Gastrocnemius medialis (tissue), 4 donors: ENCODE data around the gene CCDC74A. TPM values are rescaled to one million over a fixed set of nuclear protein-coding genes. Genes with fewer than 3 reads are reported as not detected.
"Not testable (repeated sequence)": the region's sequence is repeated elsewhere in the genome, so short reads cannot be mapped to it uniquely, and the experiment has no call there.

Source experiments
- ATAC-seq, 2 donors: fragments of 150-250 bp; one replicate each; pipeline ENCODE4 v1.9.1; 2016
- DNase-seq, 2 donors: peaks; one replicate each; pipeline ENCODE4 v3.0.0-alpha.2; 2019
- H3K27ac ChIP-seq, 4 donors: fragments of 200-600 bp; sonication (generic); 1 replicate in 1 of 4; 2 replicates in 3 of 4; pipeline ENCODE4 v1.5.1; 2016 to 2018; ENCODE audit warnings: mild to moderate bottlenecking in 2 of 4, moderate library complexity in 1 of 4
- H3K27me3 ChIP-seq, 3 donors: fragments of 200-600 bp; sonication (generic) in 2 of 3; 1 replicate in 1 of 3; 2 replicates in 2 of 3; pipeline versions ENCODE4 v1.5.1 to v1.6.0; 2016 to 2019; ENCODE audit warnings: mild to moderate bottlenecking in 1 of 3, moderate library complexity in 1 of 3
- H3K36me3 ChIP-seq, 2 donors: fragments of 200-600 bp; sonication (generic) in 1 of 2; one replicate each; pipeline ENCODE4 v1.5.1; 2017 to 2018
- H3K4me1 ChIP-seq, 2 donors: fragments of 200-600 bp; sonication (generic) in 1 of 2; one replicate each; pipeline ENCODE4 v1.5.1; 2016 to 2017; ENCODE audit warnings: mild to moderate bottlenecking in 2 of 2
- H3K4me3 ChIP-seq, 4 donors: fragments of 200-600 bp; sonication (generic) in 3 of 4; 1 replicate in 1 of 4; 2 replicates in 3 of 4; pipeline ENCODE4 v1.5.1; 2016 to 2019; ENCODE audit warnings: mild to moderate bottlenecking in 2 of 4
- H3K9me3 ChIP-seq, 3 donors: fragments of 200-600 bp; sonication (generic) in 2 of 3; 1 replicate in 1 of 3; 2 replicates in 2 of 3; pipeline ENCODE4 v1.5.1; 2016 to 2019
- CTCF ChIP-seq, 5 experiments: fragments of 450-650 bp in 3 of 5; fragments of 200-600 bp in 2 of 5; sonication (generic) in 2 of 5; IDR thresholded peaks in 4 of 5; conservative IDR thresholded peaks in 1 of 5; 1 replicate in 4 of 5; 2 replicates in 1 of 5; pipeline ENCODE4 v1.5.1; 2016 to 2019; ENCODE audit warnings: antibody characterized with exemption in 5 of 5, mild to moderate bottlenecking in 3 of 5, moderate library complexity in 3 of 5
- POLR2A ChIP-seq, 2 donors: fragments of 450-650 bp; IDR thresholded peaks; one replicate each; pipeline ENCODE4 v1.6.1; 2017; ENCODE audit warnings: antibody characterized with exemption in 2 of 2, mild to moderate bottlenecking in 2 of 2, moderate library complexity in 2 of 2
- in situ Hi-C, 4 donors: fragments of 200-750 bp; cut with MboI; loops; one replicate each; pipeline versions ENCODE4 v1.15.0 to v1.8.0; 2017; ENCODE audit warnings: low sequenced_read_pairs in 4 of 4
- intact Hi-C: fragments of 100-400 bp; cut with DNase I; formaldehyde crosslinking; loops from one replicate; pipeline ENCODE4 v1.15.1; 2023; ENCODE audit warnings: low total_unique reads
- total RNA-seq, 4 donors: library from RNA; depleted of rRNA; stranded (reverse); fragments of >200 nt; gene quantifications; one replicate each; pipeline versions ENCODE4 v1.1.0 to v1.2.3, GENCODE V29; 2016

Gene CCDC74A
- total RNA-seq, 4 donors from 2014 or later, result 0.24 to 0.46 (median 0.36) TPM; not detected in 1

DNA sequence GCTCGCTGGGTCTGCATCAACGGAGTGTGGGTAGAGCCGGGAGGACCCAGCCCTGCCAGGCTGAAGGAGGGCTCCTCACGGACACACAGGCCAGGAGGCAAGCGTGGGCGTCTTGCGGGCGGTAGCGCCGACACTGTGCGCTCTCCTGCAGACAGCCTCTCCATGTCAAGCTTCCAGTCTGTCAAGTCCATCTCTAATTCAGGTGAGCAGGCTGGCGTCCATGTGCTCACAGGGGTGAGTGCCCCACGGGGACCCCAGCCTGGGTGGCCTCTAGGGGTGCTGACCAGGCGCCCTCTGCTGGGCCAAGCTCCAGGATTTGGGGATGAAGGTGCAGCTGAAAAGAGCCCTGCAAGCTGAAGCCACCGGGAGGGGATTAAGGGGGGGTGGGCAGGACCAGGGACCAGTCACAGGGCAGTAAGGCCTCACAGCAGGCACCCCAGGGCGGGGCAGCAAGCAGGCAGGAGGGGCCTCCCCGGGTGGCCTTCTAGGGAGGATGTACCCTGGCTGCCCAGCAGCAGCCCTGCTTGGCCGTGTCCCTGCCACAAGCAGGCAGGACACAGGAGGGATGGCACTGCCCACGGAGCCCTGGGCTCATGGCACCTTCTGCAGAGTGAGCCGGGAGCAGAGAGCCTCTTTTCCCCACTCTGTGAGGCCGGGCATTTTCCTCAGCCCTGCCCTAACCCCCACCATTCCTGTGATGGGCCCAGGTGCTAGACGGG is 3.1 kb downstream of the CCDC74A start:
- ATAC-seq, intact Hi-C loops, in situ Hi-C loops, H3K36me3 ChIP-seq, H3K4me3 ChIP-seq, H3K9me3 ChIP-seq, H3K27ac ChIP-seq, DNase-seq, H3K4me1 ChIP-seq, H3K27me3 ChIP-seq: not testable (repeated sequence)

DNA sequence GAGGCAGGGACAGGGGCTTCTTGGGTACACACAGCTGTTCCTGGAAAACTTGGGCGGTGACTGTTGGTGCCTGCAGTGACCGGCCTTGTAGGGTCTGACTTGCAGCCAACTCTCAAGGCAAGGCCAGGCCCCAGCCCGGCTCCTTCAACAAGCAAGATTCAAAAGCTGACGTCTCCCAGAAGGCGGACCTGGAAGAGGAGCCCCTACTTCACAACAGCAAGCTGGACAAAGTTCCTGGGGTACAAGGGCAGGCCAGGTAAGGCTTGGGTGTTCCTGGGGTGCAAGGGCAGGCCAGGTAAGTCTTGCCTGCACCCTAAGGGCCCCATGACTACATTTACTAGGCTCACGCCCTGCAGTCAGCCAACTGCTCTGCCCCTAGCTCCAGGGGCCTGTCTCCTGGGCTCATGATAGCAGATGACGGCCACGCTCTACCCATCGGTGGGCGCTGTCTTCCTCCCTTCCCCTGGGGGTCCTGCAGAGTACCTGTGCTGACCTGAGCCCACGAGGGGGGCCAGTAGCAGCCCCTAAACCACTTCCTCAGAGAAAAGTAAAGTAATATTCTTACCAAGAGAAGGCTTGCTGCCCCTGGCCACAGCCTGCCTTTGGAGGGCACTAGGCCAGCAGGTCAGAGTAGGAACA is 4.0 kb downstream of the CCDC74A start:
- ATAC-seq, intact Hi-C loops, H3K27ac ChIP-seq, H3K4me3 ChIP-seq, H3K9me3 ChIP-seq, H3K4me1 ChIP-seq, H3K36me3 ChIP-seq, in situ Hi-C loops, DNase-seq, H3K27me3 ChIP-seq: not testable (repeated sequence)

- H3K27me3 ChIP-seq, H3K4me3 ChIP-seq, H3K4me1 ChIP-seq, intact Hi-C loops, DNase-seq, H3K27ac ChIP-seq, H3K9me3 ChIP-seq, in situ Hi-C loops, H3K36me3 ChIP-seq, ATAC-seq: not testable (repeated sequence)
Observed at GRCh38 chr2:131532723-131533608, 5.3 kb downstream of the CCDC74A start.

DNA sequence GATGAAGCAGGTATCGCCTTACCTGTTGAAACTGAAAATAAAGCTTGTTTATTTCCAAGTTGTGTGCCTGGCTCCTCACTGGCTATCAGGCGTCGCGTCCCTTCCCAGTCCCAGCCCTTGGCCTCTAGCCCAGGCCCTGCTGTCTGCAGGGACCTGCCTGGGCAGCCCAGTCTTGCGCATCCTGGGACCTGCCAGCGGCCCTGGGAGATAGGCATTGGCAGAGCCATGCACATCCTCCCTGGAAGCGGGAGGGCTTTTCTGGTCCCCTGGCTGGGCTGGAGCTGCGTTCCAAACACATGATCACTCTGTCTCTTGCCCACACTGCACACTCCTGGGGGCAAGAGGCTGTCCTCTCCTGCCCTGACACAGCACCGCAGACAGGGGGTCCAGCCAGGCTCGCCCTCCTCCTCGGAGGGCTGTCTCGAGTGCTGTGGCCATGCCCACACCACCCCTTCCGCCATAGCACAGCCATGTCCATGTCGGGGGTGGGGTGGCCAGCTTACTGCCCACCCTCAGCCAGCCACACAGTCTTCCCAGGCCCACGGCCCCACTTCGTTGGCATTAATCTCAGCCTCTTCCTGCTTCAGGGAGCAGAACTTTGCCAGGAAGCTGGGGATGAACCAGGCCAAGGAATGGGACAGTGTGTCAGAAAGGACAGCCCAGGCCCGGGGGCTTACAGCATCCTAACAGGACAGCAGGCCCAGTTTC is 6.1 kb downstream of the CCDC74A start:
- DNase-seq, H3K36me3 ChIP-seq, H3K9me3 ChIP-seq, H3K27ac ChIP-seq, ATAC-seq, H3K27me3 ChIP-seq, in situ Hi-C loops, intact Hi-C loops, H3K4me3 ChIP-seq, H3K4me1 ChIP-seq: not testable (repeated sequence)

DNA sequence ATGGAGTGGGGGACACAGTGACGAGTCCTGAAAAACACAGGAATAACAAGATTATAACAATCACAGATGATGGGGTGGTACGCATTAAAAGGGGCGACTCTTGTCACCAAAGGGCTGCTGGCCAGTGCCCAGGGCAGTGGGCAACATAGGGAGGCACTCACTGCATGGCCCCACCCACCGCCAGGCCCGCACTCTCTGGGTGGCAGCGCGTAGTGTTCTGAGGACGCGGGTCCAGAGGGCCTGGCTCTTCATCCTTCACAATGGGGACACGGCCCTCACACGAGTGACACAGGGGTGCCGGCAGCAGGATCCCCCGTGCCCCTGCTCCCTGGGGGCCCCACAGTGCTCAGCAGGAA is 6.6 kb downstream of the CCDC74A start:
- intact Hi-C loops, H3K27ac ChIP-seq, in situ Hi-C loops, H3K4me1 ChIP-seq, H3K27me3 ChIP-seq, H3K9me3 ChIP-seq, DNase-seq, ATAC-seq, H3K4me3 ChIP-seq, H3K36me3 ChIP-seq: not testable (repeated sequence)

GRCh38 chr2:131534965-131535364 is 7.3 kb downstream of the CCDC74A start:
- DNase-seq, H3K36me3 ChIP-seq, H3K4me3 ChIP-seq, H3K27me3 ChIP-seq, intact Hi-C loops, ATAC-seq, in situ Hi-C loops, H3K27ac ChIP-seq, H3K4me1 ChIP-seq, H3K9me3 ChIP-seq: not testable (repeated sequence)

GRCh38 chr2:131535526-131535925 is 7.8 kb downstream of the CCDC74A start:
- Histone ChIP-seq H3K9me3 (no peaks in the 10 kb centered on the region), H3K27ac (no peak overlapping the region), H3K4me3 (no peak overlapping the region), H3K4me1 (no peaks in the 10 kb centered on the region), H3K27me3 (no peaks in the 10 kb centered on the region), H3K36me3 (no peaks in the 10 kb centered on the region)
- intact Hi-C loops, result no loop called here
- TF ChIP-seq POLR2A (IDR thresholded peaks at IDR 0.05) (no peak), CTCF (IDR thresholded peaks at IDR 0.05 in 4 of 5, conservative IDR thresholded peaks at IDR 0.05 in 1 of 5) (no peak)
- ATAC-seq (no peak), DNase-seq (no peak)
- in situ Hi-C loops, result no loop called here

DNA sequence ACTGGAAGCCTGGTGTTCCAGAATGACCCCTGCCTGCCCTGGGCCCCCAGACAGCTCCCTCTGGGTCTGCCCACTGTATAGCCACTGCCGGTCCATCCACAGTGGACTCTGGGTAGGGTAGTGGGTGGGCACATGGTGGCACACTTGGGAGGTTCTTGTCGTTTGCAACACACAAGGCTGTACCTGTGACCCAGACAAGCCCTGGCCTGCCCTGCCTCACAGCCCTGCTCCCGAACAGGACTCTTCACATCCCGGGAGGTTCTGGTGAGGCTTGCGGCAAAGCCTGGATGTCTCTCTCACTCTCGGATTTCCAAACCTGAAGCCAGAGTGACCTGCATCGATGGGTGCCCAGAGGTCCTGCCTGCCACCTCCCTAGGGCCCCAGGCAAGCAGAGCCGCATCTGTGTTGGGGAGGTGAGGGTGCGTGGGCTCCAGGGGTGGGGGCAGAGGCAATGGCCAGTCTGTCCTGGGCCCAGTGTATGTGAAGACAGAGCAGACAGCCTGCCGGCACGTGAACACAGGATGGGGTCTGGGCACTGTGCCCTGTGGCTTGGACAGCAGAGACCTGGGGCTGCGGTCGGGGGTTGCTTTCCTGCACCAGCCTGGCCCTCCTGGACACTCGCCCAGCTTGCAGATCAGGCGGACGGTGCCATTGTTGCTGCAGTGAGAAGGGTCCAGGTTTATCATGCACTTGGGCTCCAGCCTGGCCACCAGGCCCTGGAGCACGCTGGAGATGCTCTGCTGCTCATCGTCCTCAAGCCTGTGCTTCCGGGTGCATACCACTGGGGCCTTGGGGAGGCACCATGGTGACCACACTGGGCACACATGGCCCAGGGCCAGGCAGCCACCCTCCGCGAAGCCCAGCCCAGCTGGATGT is 8.5 kb downstream of the CCDC74A start:
- H3K4me3 ChIP-seq, H3K27me3 ChIP-seq, H3K4me1 ChIP-seq, DNase-seq, ATAC-seq, H3K27ac ChIP-seq, in situ Hi-C loops, H3K36me3 ChIP-seq, H3K9me3 ChIP-seq, intact Hi-C loops: not testable (repeated sequence)

- intact Hi-C loops, result not testable (repeated sequence)
Observed at GRCh38 chr2:131536841-131537240, 9.2 kb downstream of the CCDC74A start.

More at GRCh38 chr2:131536841-131537240, 9.2 kb downstream of the CCDC74A start:
- DNase-seq, H3K4me3 ChIP-seq, ATAC-seq, H3K27ac ChIP-seq, in situ Hi-C loops, H3K36me3 ChIP-seq, H3K27me3 ChIP-seq, H3K4me1 ChIP-seq, H3K9me3 ChIP-seq: not testable (repeated sequence)
